Amygdala (tissue), 56 donors: ENCODE measurements around the gene ADAMTS14.
"Not testable (repeated sequence)": the region's sequence is repeated elsewhere in the genome, so short reads cannot be mapped to it uniquely, and the experiment has no call there.

Source experiments
- DNase-seq, 56 donors: peaks; one replicate each; lab custom pipeline; 2025; lab: John Stamatoyannopoulos, UW

Gene ADAMTS14, protein sequence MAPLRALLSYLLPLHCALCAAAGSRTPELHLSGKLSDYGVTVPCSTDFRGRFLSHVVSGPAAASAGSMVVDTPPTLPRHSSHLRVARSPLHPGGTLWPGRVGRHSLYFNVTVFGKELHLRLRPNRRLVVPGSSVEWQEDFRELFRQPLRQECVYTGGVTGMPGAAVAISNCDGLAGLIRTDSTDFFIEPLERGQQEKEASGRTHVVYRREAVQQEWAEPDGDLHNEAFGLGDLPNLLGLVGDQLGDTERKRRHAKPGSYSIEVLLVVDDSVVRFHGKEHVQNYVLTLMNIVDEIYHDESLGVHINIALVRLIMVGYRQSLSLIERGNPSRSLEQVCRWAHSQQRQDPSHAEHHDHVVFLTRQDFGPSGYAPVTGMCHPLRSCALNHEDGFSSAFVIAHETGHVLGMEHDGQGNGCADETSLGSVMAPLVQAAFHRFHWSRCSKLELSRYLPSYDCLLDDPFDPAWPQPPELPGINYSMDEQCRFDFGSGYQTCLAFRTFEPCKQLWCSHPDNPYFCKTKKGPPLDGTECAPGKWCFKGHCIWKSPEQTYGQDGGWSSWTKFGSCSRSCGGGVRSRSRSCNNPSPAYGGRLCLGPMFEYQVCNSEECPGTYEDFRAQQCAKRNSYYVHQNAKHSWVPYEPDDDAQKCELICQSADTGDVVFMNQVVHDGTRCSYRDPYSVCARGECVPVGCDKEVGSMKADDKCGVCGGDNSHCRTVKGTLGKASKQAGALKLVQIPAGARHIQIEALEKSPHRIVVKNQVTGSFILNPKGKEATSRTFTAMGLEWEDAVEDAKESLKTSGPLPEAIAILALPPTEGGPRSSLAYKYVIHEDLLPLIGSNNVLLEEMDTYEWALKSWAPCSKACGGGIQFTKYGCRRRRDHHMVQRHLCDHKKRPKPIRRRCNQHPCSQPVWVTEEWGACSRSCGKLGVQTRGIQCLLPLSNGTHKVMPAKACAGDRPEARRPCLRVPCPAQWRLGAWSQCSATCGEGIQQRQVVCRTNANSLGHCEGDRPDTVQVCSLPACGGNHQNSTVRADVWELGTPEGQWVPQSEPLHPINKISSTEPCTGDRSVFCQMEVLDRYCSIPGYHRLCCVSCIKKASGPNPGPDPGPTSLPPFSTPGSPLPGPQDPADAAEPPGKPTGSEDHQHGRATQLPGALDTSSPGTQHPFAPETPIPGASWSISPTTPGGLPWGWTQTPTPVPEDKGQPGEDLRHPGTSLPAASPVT

DNA sequence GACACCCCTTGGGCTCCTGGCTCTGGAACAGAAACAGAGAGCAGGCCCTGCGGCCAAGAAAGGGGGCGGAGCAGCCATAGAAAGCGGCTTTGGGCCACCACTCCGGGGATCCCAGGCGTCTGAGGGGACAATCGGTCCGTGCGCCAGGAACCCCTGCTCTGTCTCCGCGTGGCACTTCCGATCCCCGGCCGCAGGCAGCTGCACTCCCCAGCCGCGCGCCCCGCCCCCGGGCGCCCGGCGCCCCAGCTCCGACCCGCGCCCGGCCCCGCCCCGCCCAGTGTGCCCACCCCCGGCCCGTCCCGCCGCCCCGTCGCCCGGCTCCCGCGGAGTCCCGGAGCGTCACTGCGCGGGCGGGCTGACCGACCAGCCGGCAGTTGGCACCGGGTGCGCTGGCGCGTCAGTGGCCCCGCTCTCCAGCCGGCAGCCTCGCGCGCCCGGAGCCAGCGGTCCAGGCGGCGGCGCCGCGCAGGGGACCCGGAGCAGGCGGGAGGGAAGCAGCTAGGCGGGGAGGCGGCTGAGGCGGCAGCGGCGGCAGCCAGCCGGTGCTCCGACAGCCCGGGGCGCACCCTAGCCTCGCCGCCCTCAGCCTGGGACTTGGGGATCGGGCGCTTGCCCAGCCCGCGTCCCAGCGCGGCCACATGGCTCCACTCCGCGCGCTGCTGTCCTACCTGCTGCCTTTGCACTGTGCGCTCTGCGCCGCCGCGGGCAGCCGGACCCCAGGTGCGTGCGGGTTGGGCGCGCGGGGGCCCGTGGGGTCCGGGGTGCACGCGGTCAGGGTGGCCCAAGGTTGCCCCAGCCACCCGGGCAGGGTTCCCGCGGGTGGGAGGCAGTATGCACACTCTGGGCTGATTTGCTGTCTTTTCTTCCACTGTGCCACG lies at the start of gene ADAMTS14:
ADAMTS14 (plus strand) TSS at position 342 of the 878 bp plus-strand sequence; CDS start at position 639, 297 bp downstream.
- peak in 52 of 56 donors; percentile 10 to 92 (median 70) for DNase-seq

- no peak for DNase-seq
Measured at GRCh38 chr10:70622541-70622940, 49.8 kb upstream of the ADAMTS14 start.

DNA sequence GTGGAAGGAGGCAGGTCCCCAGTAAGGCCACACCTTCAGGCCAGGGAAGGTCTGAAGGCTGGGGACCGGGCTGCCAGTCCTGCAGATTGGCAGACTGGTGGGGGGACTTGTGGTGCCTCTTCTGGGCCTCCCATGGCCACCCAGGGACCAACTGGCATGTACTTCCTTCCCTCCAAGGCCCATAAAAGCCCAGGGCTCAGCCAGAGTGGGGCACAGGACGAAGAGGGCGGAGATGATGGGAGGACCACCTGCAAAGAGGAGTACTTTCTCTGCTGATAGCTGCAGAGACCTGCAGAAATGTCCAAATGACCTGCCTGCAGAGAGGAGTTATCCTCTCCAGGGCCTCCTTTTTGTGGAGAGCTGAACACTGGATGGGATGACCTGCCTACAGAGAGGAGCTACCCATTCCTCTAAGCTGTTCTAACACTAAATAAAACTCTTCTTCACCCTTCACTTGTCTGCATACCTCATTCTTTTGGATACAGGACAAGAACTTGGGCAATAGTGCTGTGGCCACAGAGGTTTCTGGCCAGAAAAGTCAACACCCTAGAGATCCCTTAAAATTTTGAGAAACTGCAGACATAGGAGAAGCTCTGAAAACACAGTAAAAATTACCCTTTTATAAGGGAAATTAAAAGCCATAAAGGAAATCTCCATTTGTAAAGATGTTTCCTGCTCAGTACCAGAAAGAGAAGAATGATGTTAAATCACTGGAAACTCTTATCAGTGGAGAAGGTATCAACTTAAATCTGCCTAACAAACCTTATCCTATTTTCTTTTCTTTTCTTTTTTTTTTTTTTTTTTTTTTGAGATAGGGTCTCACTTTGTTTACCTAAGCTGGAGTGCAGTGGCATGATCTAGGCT lies 49.1 kb upstream of the ADAMTS14 start:
- DNase-seq: no peak

- DNase-seq: no peak
Measured at GRCh38 chr10:70626056-70626455, 46.2 kb upstream of the ADAMTS14 start.

DNA sequence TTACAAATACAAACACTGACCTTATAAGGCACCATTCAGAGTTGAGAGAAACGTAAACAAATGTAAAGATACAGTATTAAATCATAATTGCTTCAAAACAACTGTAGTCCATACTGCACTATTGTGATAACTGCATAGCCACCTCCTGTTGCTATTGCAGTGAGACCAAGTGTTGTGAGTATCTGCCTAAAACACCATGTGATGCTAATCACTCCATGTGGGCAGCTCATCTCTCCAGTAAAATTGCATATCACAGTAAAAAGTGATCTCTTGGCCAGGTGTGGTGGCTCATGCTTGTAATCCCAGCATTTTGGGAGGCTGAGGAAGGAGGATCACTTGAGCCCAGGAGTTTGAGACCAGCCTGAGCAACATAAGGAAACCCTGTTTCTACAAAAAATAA lies 43.0 kb upstream of the ADAMTS14 start:
- no peak for DNase-seq

- not testable (repeated sequence) for DNase-seq
Measured at GRCh38 chr10:70631735-70632134, 40.6 kb upstream of the ADAMTS14 start.

DNA sequence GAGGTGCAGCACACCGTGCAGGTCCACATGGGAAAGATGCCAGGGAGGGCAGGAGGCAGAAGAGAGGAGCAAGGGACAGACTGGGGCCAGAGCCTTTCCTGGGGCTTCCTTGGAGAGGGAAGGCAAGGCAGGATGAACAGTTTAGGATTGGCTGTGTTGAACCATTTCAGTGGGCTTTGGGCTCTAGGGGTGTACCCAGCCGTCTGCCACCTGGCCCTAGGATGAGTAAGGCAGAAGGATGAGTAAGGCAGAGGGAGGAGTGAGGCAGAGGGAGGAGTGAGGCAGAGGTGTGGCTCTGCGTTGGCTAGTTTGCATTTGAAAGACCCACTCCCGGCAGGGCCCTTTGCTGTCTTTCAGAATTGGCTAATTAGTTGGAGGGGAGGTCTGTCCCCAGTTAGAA lies 38.3 kb upstream of the ADAMTS14 start:
- no peak for DNase-seq

DNA sequence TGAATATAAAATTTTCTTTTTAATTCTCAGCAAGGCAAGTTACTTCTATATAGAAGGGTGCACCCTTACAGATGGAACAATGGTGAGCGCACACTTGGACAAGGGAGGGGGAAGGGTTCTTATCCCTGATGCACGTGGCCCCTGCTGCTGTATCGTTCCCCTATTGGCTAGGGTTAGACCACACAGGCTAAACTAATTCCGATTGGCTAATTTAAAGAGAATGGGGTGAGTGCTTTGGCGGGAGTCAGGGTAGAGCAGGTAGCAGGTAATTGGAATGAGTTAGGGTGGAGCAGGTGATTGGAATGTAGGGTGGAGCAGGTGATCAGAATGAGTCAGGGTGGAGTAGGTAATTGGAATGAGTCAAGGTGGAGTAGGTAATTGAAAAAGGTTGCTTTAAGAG lies 37.8 kb upstream of the ADAMTS14 start:
- not testable (repeated sequence) for DNase-seq

GRCh38 chr10:70639640-70640383 lies 32.5 kb upstream of the ADAMTS14 start:
- not testable (repeated sequence) for DNase-seq

DNA sequence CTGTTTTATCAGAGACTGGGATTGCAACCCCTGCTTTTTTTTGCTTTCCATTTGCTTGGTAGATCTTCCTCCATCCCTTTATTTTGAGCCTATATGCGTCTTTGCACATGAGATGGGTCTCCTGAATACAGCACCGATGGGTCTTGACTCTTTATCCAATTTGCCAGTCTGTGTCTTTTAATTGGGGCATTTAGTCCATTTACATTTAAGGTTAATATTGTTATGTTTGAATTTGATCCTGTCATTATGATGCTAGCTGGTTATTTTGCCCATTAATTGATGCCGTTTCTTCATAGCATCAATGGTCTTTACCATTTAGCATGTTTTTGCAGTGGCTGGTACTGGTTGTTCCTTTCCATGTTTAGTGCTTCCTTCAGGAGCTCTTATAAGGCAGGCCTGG lies 29.0 kb upstream of the ADAMTS14 start:
- not testable (repeated sequence) for DNase-seq

DNA sequence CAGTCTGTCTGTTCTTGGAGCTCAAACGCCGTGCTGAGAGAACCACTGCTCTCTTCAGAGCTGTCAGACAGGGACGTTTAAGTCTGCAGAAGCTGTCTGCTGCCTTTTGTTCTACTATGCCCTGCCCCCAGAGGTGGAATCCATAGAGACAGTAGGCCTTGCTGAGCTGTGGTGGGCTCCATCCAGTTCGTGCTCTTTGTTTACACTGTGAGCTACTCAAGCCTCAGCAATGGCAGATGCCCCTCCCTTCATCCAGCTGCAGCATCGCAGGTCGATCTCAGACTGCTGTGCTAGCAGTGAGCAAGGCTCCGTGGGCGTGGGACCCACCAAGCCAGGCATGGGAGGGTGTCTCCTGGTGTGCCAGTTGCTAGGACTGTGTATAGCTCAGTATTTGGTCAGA lies 27.3 kb upstream of the ADAMTS14 start:
- DNase-seq: not testable (repeated sequence)

GRCh38 chr10:70647086-70647485 lies 25.2 kb upstream of the ADAMTS14 start:
- DNase-seq: no peak

GRCh38 chr10:70648427-70648826 lies 23.9 kb upstream of the ADAMTS14 start:
- DNase-seq: no peak

DNA sequence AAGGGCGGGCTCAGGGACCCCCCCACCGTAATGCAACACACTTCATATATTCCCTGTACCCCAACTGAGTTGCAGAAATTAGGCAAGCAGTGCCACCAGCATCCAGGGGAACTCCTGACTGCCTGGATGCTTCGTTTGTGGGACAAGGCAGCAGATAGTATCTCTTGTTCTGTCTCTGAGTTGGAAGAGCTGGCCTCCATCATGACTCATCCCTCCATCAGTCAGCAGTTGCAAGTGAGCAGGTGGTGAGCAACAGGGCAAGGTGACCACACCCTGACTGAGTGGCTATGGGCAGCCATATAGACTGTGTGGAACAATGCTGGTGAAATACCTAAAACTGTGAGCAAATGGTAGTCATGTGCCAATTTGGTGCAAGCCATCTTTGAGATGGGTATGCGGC lies 22.8 kb upstream of the ADAMTS14 start:
- DNase-seq: no peak

GRCh38 chr10:70650104-70650503 lies 22.2 kb upstream of the ADAMTS14 start:
- no peak for DNase-seq

DNA sequence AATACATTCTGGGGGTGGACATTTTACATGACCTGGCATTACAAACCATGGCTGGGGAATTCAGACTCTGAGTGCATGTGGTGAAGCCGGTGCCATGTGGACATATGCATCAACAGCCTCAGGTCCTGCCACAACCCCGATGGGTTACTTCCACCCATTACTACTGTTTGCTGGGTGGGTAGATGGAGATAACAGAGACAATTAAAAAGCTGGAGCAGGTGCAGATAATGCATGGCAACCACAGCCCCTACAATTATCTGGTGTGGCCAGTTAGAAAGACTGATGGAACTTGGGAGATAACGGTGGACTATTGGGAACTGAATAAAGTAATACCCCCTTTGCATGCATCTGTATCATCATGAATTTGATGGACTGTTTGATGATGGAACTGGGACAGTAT lies 21.6 kb upstream of the ADAMTS14 start:
- DNase-seq: no peak

DNA sequence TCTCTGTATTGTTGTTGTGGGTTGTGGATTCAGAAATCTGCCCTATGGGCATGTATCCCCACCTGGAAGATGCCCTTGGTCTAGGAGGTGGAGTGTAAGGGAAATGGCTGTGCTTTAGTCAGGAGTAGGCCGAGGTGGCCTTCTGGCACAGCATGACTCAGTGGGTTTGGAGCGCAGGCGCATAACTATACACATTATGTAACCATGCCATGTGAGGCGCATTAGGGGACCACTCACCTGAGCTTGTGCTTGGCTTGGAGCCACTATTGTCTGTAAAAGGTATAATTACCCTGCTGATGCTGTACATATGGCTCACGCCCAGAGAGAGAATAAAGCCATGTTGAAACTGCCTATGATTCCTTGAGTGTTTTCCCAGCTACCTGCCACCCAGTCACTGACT lies 20.6 kb upstream of the ADAMTS14 start:
- DNase-seq: no peak
